22Rv1 (cell line): ENCODE data around the gene DDB1.

ENCODE experiments used
- H3K27ac ChIP-seq: fragments of 450-650 bp; 2 replicates; pipeline ENCODE4 v1.5.1; 2017
- CTCF ChIP-seq: fragments of 450-650 bp; IDR thresholded peaks from 2 replicates; pipeline ENCODE4 v1.5.1; 2017; ENCODE audit warnings: mild to moderate bottlenecking
- ZFX ChIP-seq: fragments of 450-650 bp; IDR thresholded peaks from 2 replicates; pipeline ENCODE4 v1.6.1; 2017; ENCODE audit warnings: antibody characterized with exemption, borderline replicate concordance

DDB1 gene

GRCh38 chr11:61287338-61287977 lies 45.4 kb downstream of the DDB1 start:
- H3K27ac ChIP-seq, result no peak overlapping the region
- TF ChIP-seq CTCF, result no peak
- TF ChIP-seq ZFX, result no peak

GRCh38 chr11:61283613-61284012 lies 49.3 kb downstream of the DDB1 start:
- no peak overlapping the region for H3K27ac ChIP-seq
- no peak for TF ChIP-seq ZFX

GRCh38 chr11:61281581-61282250 lies 51.2 kb downstream of the DDB1 start:
- no peak overlapping the region for H3K27ac ChIP-seq
- TF ChIP-seq ZFX, result no peak
- no peak for TF ChIP-seq CTCF

- no peak overlapping the region for H3K27ac ChIP-seq
- TF ChIP-seq ZFX (no peak), CTCF (no peak)
Observed at GRCh38 chr11:61280883-61281580, 51.9 kb downstream of the DDB1 start.

GRCh38 chr11:61279934-61280659 lies 52.8 kb downstream of the DDB1 start:
- H3K27ac ChIP-seq, result no peak overlapping the region
- TF ChIP-seq CTCF, result no peak
- no peak for TF ChIP-seq ZFX

GRCh38 chr11:61278001-61278470 lies 54.9 kb downstream of the DDB1 start:
- no peak for TF ChIP-seq ZFX
- no peak for TF ChIP-seq CTCF
- no peak overlapping the region for H3K27ac ChIP-seq

- no peak overlapping the region for H3K27ac ChIP-seq
- TF ChIP-seq ZFX (no peak), CTCF (no peak)
Observed at GRCh38 chr11:61277186-61278000, 55.5 kb downstream of the DDB1 start.
